Neutrophil (primary cell): Measurements from ENCODE around the gene AOPEP.

Source experiments
- H3K27ac ChIP-seq: fragments of 200-600 bp; sonication (generic); 2 replicates; pipeline ENCODE4 v1.5.1; 2016; ENCODE audit warnings: mild to moderate bottlenecking, moderate library complexity
- H3K27me3 ChIP-seq: fragments of 200-600 bp; sonication (generic); 2 replicates; pipeline ENCODE4 v1.6.0; 2016; ENCODE audit warnings: mild to moderate bottlenecking
- H3K36me3 ChIP-seq: fragments of 200-600 bp; sonication (generic); 2 replicates; pipeline ENCODE4 v1.5.1; 2017
- H3K4me1 ChIP-seq, 2 experiments: fragments of 200-600 bp in 1 of 2; sonication (generic) in 1 of 2; 1 replicate in 1 of 2; 2 replicates in 1 of 2; pipeline versions ENCODE4 v1.5.1 to v1.6.1; 2013 to 2016; ENCODE audit warnings: low read depth in 1 of 2, low read length in 1 of 2, mild to moderate bottlenecking in 1 of 2, moderate library complexity in 1 of 2; ENCODE audit not compliant: control insufficient read depth in 1 of 2, insufficient read depth in 1 of 2
- H3K4me3 ChIP-seq, 2 experiments: fragments of 200-600 bp in 1 of 2; sonication (generic) in 1 of 2; 1 replicate in 1 of 2; 2 replicates in 1 of 2; pipeline ENCODE4 v1.5.1; 2013 to 2016; ENCODE audit warnings: low read depth in 1 of 2, low read length in 1 of 2, mild to moderate bottlenecking in 1 of 2, moderate library complexity in 1 of 2
- H3K9me3 ChIP-seq: fragments of 200-600 bp; sonication (generic); 2 replicates; pipeline ENCODE4 v1.5.1; 2016
- CTCF ChIP-seq: fragments of 200-600 bp; sonication (generic); IDR thresholded peaks from 2 replicates; pipeline ENCODE4 v1.5.1; 2016; ENCODE audit warnings: antibody characterized with exemption

The AOPEP gene

GRCh38 chr9:94760660-94761059 is 34.2 kb downstream of the AOPEP start:
- Histone ChIP-seq H3K27ac (no peak overlapping the region), H3K36me3 (peaks cover 12% of the 10 kb centered on the region), H3K4me3 (no peak overlapping the region), H3K9me3 (no peaks in the 10 kb centered on the region), H3K27me3 (no peaks in the 10 kb centered on the region), H3K4me1 (no peaks in the 10 kb centered on the region)
- TF ChIP-seq CTCF, result no peak

DNA sequence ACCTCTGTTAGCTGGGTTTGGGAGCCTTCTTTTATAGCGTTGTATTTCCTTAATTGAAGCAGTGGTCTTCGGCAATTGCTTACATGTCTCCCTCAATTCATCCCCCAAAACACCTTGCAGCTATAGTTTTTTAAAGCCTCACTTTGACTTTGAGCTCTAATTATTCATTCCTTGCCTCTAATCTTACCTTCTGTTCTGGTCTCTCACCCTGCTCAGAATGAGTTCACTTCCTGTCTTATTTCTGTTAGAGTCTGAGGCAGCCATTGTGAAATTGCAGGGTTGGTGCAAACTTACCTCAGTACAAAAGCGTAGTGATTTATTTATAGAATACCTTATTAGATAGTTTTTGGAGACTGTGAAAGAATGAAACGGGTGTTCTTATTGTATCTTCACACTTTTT is 35.0 kb downstream of the AOPEP start:
- no peaks in the 10 kb centered on the region for H3K4me1 ChIP-seq
- H3K27ac ChIP-seq, result no peak overlapping the region
- H3K36me3 ChIP-seq, result peaks cover 12% of the 10 kb centered on the region
- no peak overlapping the region for H3K4me3 ChIP-seq
- H3K27me3 ChIP-seq, result no peaks in the 10 kb centered on the region
- no peaks in the 10 kb centered on the region for H3K9me3 ChIP-seq
- TF ChIP-seq CTCF, result no peak

DNA sequence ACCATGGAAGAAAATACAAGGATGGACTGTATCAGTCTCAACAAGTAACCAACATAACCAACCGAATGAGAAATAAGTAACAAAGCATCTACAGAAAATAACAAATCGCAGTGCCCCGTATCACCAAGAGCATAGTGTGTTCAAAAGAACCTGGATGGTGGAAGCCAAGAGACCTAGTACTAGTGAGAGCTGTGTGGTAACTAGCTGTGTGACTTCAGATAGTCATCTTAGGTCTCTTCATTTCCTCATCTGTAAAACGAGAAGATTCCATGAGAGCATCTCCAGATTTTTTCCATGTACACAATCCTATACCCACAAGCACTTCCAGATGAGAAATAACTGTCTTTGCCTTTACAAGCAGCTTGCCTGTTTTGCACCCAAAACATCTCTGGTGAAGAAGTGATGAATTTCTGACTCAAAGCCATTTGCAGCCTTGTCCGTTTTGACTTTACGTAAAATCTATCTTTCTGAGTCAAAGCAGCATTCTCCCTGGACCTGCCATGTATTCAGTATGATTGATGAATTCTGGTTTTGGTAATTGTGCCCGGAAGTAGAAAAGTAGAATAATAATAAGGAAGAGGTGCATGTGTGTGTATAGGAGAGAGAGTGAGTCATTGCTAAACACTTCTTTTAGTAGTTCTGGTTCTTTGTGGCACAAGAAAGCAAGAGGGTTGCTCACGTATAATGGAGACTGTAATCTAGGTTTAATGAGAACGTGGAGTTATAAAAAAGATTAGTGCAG is 41.0 kb downstream of the AOPEP start:
- H3K9me3 ChIP-seq, result no peaks in the 10 kb centered on the region
- no peaks in the 10 kb centered on the region for H3K27me3 ChIP-seq
- no peaks in the 10 kb centered on the region for H3K36me3 ChIP-seq
- TF ChIP-seq CTCF, result no peak
- no peak overlapping the region for H3K27ac ChIP-seq
- no peaks in the 10 kb centered on the region for H3K4me1 ChIP-seq
- no peak overlapping the region for H3K4me3 ChIP-seq

- Histone ChIP-seq H3K27me3 (no peaks in the 10 kb centered on the region), H3K4me1 (no peaks in the 10 kb centered on the region), H3K9me3 (no peaks in the 10 kb centered on the region), H3K4me3 (no peak overlapping the region), H3K36me3 (no peaks in the 10 kb centered on the region), H3K27ac (no peak overlapping the region)
- no peak for TF ChIP-seq CTCF
These were observed 42.3 kb downstream of the AOPEP start for GRCh38 chr9:94768766-94769165.

DNA sequence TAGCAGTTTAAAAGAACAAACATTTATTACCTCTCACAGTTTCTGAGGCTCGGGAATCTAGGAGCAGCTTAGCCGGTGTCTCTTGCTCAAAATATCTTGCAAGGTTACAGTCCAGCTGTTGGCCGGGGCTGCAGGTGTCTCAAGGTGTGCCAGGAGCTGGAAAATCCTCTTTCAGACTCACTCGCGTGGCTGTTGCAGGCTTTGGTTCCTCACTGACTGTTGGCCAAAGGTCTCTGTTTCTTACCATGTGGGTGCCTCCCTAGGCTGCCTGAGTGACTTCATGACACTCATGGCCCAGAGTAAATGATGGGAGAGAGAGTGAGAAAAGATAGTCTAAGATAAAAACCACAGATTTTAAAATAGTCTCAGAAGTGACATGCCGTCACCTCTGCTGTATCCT is 43.8 kb downstream of the AOPEP start:
- no peak for TF ChIP-seq CTCF
- H3K9me3 ChIP-seq, result no peaks in the 10 kb centered on the region
- H3K4me1 ChIP-seq, result no peaks in the 10 kb centered on the region
- no peak overlapping the region for H3K27ac ChIP-seq
- H3K36me3 ChIP-seq, result no peaks in the 10 kb centered on the region
- H3K27me3 ChIP-seq, result no peaks in the 10 kb centered on the region
- H3K4me3 ChIP-seq, result no peak overlapping the region
